Metanephros (tissue), 1 donor: ENCODE data around the gene TLE6. TPM values are rescaled to one million over a fixed set of nuclear protein-coding genes. Genes with fewer than 3 reads are reported as not detected.

Source experiments
- total RNA-seq: library from RNA; depleted of rRNA; stranded (reverse); fragments of >200 nt; gene quantifications from one replicate; pipeline ENCODE4 v1.2.3, GENCODE V29; 2014

Gene TLE6
- total RNA-seq = 7.6 TPM

DNA sequence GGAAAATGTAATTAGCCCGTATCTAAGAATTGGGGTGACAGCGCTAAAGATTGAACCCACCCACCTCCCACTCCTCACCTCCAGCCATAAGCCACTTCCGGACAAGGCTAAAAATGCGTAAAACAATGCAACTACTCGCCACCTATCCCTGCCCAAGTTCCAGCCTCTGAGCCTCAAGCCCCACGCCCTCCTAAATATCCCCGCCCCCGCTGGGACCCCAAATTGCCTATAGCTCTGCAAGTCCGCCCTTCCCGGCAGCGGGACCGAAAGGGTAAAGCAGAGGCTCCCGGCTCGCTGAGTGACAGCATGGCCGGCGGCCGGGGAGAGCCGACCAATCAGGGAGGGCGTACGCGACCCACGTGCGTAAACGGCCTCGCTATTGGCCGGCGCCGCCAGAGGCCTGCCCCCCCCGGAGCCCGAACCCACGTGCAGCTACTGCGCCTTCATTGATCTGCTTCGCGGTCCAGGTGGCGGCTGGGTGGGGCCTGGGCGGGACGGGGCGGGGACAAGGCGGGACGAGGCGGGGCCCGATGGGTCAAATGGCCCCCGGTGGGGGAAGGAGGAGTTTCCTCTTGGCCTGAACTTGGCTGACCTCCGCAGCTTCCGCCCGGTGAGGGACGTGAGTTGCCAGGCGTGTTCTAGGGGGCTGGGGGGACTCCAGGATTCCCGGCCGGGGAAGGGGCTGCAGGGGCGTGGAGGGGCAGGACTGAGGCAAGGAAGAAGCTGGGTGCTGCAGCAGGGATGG is at the start of gene TLE6:
Gene TLE6, plus strand, starts transcription at position 564 of the 745 bp plus-strand sequence. CDS start 670 bp downstream, outside the sequence.

DNA sequence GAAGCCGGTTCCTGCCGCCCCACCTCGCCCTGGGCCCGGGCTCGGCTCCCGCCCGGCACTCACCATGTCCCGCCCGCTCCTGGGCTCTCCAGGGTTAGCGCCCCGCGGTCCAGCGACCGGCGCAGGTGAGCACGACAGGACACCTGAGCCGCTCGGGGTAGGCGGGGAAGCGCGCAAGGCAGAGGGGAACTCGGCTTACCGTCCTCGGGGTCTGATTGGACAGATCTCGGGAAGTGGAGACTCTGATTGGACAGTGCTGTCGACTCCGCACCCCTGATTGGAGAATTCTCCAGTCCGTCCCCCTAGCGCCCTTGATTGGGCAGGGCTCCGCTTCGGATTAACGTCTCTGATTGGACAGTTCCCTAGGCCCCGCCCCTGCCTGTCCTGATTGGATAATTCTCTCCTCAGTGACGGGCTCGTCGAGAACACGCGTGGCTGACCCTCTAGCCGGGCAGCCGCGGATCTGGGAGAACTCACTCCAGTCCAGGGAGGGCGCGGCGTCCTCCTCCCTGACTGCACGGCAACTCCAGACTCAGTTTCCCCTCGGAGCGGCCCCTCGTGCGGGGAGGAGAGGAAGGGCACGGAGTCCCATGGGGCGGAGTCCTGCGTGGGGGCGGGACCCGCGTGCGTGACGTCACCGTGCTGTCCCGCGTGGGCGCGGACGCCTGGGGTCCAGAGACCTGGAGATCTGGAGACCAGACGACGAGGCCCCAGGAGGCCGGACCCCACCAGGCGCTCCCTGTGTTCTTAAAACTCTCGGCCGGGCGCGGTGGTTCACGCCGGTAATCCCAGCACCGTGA is 32.4 kb upstream of the TLE6 start, which contains the start of gene ZNF77:
Gene ZNF77, minus strand, starts transcription at position 197 of the 800 bp plus-strand sequence. Its CDS starts 131 bp downstream, at position 66.

DNA sequence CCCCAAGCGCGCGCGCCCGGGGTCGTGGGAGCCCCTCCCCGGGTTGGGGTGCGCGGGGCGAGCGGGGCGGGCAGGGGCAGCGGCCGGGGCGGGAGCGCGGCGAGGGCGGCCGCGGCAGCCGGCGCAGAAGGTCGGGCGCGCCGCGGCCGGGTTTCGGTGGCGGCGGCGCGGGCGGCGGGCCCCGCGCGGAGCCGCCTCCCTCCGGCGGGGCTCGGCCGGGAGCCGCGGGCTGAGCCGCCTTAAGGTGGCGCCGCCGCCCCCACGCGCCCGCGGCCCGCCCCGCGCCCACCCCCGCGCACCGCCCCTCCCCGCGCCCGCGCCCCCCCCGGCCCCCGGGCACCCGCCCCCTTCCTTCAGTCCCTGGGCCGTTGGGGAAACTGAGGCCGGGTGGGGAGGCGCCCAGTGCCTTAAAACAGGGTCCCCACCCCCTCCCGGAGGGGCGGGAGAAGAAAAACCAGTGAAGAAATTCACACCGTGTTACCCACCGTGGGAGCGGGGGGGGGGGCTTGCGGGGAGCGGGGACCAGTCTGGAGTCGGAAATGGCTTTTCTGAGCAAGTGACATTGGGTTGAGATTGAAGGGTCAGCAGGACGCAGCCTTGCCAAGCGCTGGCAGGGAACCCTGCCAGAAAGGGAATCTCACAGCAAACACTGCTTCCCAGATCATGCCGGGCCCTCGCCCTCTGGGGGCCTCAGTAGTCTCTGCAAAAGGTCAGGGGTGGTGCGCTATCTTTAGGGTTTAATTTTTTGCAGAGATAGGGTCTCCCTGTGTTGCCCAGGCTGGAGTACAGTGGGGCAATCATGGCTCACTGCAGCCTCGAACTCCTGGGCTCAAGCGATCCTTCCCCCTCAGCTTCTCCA is 51.9 kb downstream of the TLE6 start, which contains the start of gene TLE2:
Gene TLE2, minus strand, starts transcription at position 216 of the 859 bp plus-strand sequence. CDS start 376 bp downstream, outside the sequence.

Other genes with a start within 250 kb of the TLE6 start
- gene SLC39A3, start 237.5 kb upstream of the TLE6 start, total RNA-seq = 24.8 TPM
- 52.5 TPM for gene SGTA, start 194.3 kb upstream of the TLE6 start, total RNA-seq
- 64.0 TPM for gene THOP1, start 192.1 kb upstream of the TLE6 start, total RNA-seq
- 9.1 TPM for gene ZNF554, start 157.7 kb upstream of the TLE6 start, total RNA-seq
- 16.7 TPM for gene ZNF555, start 136.1 kb upstream of the TLE6 start, total RNA-seq
- gene ZNF556, start 110.2 kb upstream of the TLE6 start, total RNA-seq = 9.3 TPM
- gene ZNF57, start 76.6 kb upstream of the TLE6 start, total RNA-seq = 6.1 TPM
- gene ZNF77, start 32.6 kb upstream of the TLE6 start, total RNA-seq = 9.3 TPM
- gene TLE2, start 51.7 kb downstream of the TLE6 start, total RNA-seq = 40.8 TPM
- 145 TPM for gene TLE5, start 84.9 kb downstream of the TLE6 start, total RNA-seq
- gene GNA11, start 116.8 kb downstream of the TLE6 start, total RNA-seq = 49.9 TPM
- 4.7 TPM for gene GNA15, start 158.5 kb downstream of the TLE6 start, total RNA-seq
- 4.8 TPM for gene S1PR4, start 201.2 kb downstream of the TLE6 start, total RNA-seq
- gene NCLN, start 208.4 kb downstream of the TLE6 start, total RNA-seq = 27.7 TPM
- gene CELF5, start 247.1 kb downstream of the TLE6 start, total RNA-seq = 0.58 TPM